PC-3 (cell line): ENCODE results near the gene ROGDI. TPM values are rescaled to one million over a fixed set of nuclear protein-coding genes. Genes with fewer than 3 reads are reported as not detected.

ENCODE experiments used
- ATAC-seq: fragments of 200-7000 bp; cut with Tn5 transposase; 2 replicates; pipeline ENCODE4 v1.9.1; 2020; ENCODE audit warnings: mild to moderate bottlenecking, moderate library complexity
- BruUV-seq: library from RNA; stranded (reverse); fragments of 400-500 nt; replicated peaks from 2 replicates; lab custom pipeline; 2021; lab: Mats Ljungman, UMichigan
- CTCF ChIA-PET: fragments of 300-600 bp; sonication (Branson Sonifier 250); formaldehyde crosslinking; loops from one replicate; lab custom pipeline; 2022; ENCODE audit warnings: antibody characterized with exemption; lab: Charles Lee
- POLR2A ChIA-PET: fragments of 300-600 bp; sonication (Branson Sonifier 250); formaldehyde crosslinking; loops from one replicate; lab custom pipeline; 2022; ENCODE audit warnings: antibody characterized with exemption; ENCODE audit not compliant: unreplicated experiment; lab: Charles Lee
- DNase-seq: peaks from one replicate; pipeline ENCODE4 v3.0.0-alpha.2; 2015
- H2AFZ ChIP-seq: fragments of 300-600 bp; sonication (generic); 2 replicates; pipeline ENCODE4 v1.6.0; 2016; ENCODE audit warnings: antibody characterized with exemption, low read length
- H3F3A ChIP-seq: fragments of 300-600 bp; sonication (generic); one replicate; pipeline ENCODE4 v1.6.0; 2017; ENCODE audit warnings: antibody characterized with exemption, low read length, control low read depth, mild to moderate bottlenecking; ENCODE audit not compliant: unreplicated experiment
- H3K27ac ChIP-seq: fragments of 300-600 bp; sonication (generic); 2 replicates; pipeline ENCODE4 v1.5.1; 2016; ENCODE audit warnings: mild to moderate bottlenecking, low read length
- H3K27me3 ChIP-seq: fragments of 300-600 bp; sonication (generic); 2 replicates; pipeline ENCODE4 v1.6.1; 2016; ENCODE audit warnings: low read length, mixed read lengths
- H3K36me3 ChIP-seq: fragments of 300-600 bp; sonication (generic); 2 replicates; pipeline ENCODE4 v1.6.1; 2016; ENCODE audit warnings: low read depth, mixed run types, low read length, mixed read lengths
- H3K4me1 ChIP-seq: fragments of 300-600 bp; sonication (generic); 2 replicates; pipeline ENCODE4 v1.5.1; 2016; ENCODE audit warnings: low read length; ENCODE audit not compliant: insufficient read depth
- H3K4me2 ChIP-seq: fragments of 300-600 bp; sonication (generic); 2 replicates; pipeline ENCODE4 v1.6.0; 2016; ENCODE audit warnings: low read length
- H3K4me3 ChIP-seq: fragments of 300-600 bp; sonication (generic); 2 replicates; pipeline ENCODE4 v1.5.1; 2016; ENCODE audit warnings: mild to moderate bottlenecking, low read length, mixed read lengths
- H3K79me2 ChIP-seq: fragments of 300-600 bp; sonication (generic); 2 replicates; pipeline ENCODE4 v1.6.1; 2017; ENCODE audit warnings: low read length, mixed read lengths
- H3K9ac ChIP-seq: fragments of 300-600 bp; sonication (generic); 2 replicates; pipeline ENCODE4 v1.6.0; 2016; ENCODE audit warnings: mild to moderate bottlenecking, low read length
- H3K9me2 ChIP-seq: fragments of 300-600 bp; sonication (generic); replicated peaks from 2 replicates; pipeline ENCODE4 v1.6.1; 2016; ENCODE audit warnings: mixed run types, low read length, mixed read lengths
- H3K9me3 ChIP-seq: fragments of 300-600 bp; sonication (generic); 2 replicates; pipeline ENCODE4 v1.6.1; 2016; ENCODE audit warnings: low read length, mixed read lengths
- H4K20me1 ChIP-seq: fragments of 300-600 bp; sonication (generic); 2 replicates; pipeline ENCODE4 v1.6.1; 2016; ENCODE audit warnings: low read length, mixed read lengths
- CTCF ChIP-seq: fragments of 300-600 bp; sonication (generic); conservative IDR thresholded peaks from 2 replicates; pipeline ENCODE4 v1.5.1; 2017; ENCODE audit warnings: antibody characterized with exemption, low read depth, mild to moderate bottlenecking, low read length
- EZH2 ChIP-seq: fragments of 300-600 bp; sonication (generic); IDR thresholded peaks from one replicate; pipeline ENCODE4 v1.6.1; 2017; ENCODE audit warnings: antibody characterized with exemption, mild to moderate bottlenecking, low read length; ENCODE audit not compliant: unreplicated experiment
- EZH2phosphoT487 ChIP-seq: fragments of 300-600 bp; sonication (generic); IDR thresholded peaks from 2 replicates; pipeline ENCODE4 v1.6.1; 2018; ENCODE audit warnings: mild to moderate bottlenecking, antibody characterized with exemption, low read length, borderline replicate concordance
- intact Hi-C: fragments of 100-400 bp; cut with micrococcal nuclease; formaldehyde crosslinking; loops from 2 replicates; pipeline ENCODE4 v1.9.0; 2023
- total RNA-seq: library from RNA; depleted of rRNA; stranded (reverse); fragments of >200 nt; gene quantifications from 2 replicates; pipeline ENCODE4 v1.2.3, GENCODE V29; 2014

ROGDI gene
- total RNA-seq, 1 experiment from 2014 or later, result 23.3 TPM

- CTCF ChIA-PET, result no interaction called here
- Histone ChIP-seq H3F3A (no peaks in the 10 kb centered on the region), H3K27me3 (no peaks in the 10 kb centered on the region), H3K9ac (peak within 1 kb of the TSS; percentile 98), H3K79me2 (peaks cover 20% of the 10 kb centered on the region), H4K20me1 (no peaks in the 10 kb centered on the region), H3K9me3 (no peaks in the 10 kb centered on the region), H2AFZ (peak within 1 kb of the TSS; percentile 95), H3K4me2 (peak within 1 kb of the TSS; percentile 94), H3K4me3 (peak within 1 kb of the TSS; percentile 95), H3K4me1 (peaks cover 15% of the 10 kb centered on the region), H3K27ac (no peak within 1 kb of the TSS; the same call in 1 of the 2 replicates), H3K36me3 (no peaks in the 10 kb centered on the region), H3K9me2 (no peaks in the 10 kb centered on the region)
- TF ChIP-seq CTCF (no peak), EZH2phosphoT487 (no peak), EZH2 (no peak)
- ATAC-seq (peak; percentile 91), DNase-seq (peak; percentile 94)
- POLR2A ChIA-PET, result interaction anchor here (0.9 kb wide), 1 partner anchor 33 kb away, joined by 10 read pairs; the partner anchor contains the start of gene DNAAF8
- BruUV-seq, result no TSS peak
- intact Hi-C loops, result no loop called here
These were observed 35.4 kb downstream of the ROGDI start, which contains the start of gene ZNF500 for GRCh38 chr16:4766875-4767628. Gene ZNF500 (minus strand): TSS chr16:4767162. CDS start chr16:4765978, 1,184 bp downstream.

- Histone ChIP-seq H2AFZ (0 out of 2 replicates have a peak overlapping the region, but pooled peaks have one; percentile 95), H3K9me2 (no peaks in the 10 kb centered on the region), H3K27me3 (no peaks in the 10 kb centered on the region), H3K4me1 (peaks cover 15% of the 10 kb centered on the region), H3K9me3 (no peaks in the 10 kb centered on the region), H4K20me1 (no peaks in the 10 kb centered on the region), H3K36me3 (no peaks in the 10 kb centered on the region), H3K9ac (peak overlapping the region; percentile 98), H3K4me3 (peak overlapping the region; percentile 95), H3K4me2 (peak overlapping the region; percentile 94), H3K27ac (no peak overlapping the region), H3F3A (no peaks in the 10 kb centered on the region), H3K79me2 (peaks cover 20% of the 10 kb centered on the region)
- ChIA-PET POLR2A (no interaction called here), CTCF (no interaction called here)
- BruUV-seq, result TSS peak; percentile 41
- ATAC-seq, result no peak
- no peak for TF ChIP-seq EZH2
- TF ChIP-seq EZH2phosphoT487, result no peak
- TF ChIP-seq CTCF, result no peak
- DNase-seq, result no peak
- intact Hi-C loops, result no loop called here
These were observed 36.6 kb downstream of the ROGDI start for GRCh38 chr16:4765511-4766474.
